Measurements from ENCODE around the gene MYO5C.
A peak's percentile ranks its signal among the peaks of the same experiment; 100 is the strongest.

GRCh38 chr15:52306270-52306669 is 10.7 kb upstream of the MYO5C start:
- TF ChIP-seq EZH2 (IDR thresholded peaks at IDR 0.05; ENCODE audit: borderline replicate concordance, low read depth, low read length, severe bottlenecking) (no peak), CTCF (IDR thresholded peaks at IDR 0.05; ENCODE audit: extremely low read depth in 1 of 2, insufficient read depth in 1 of 2, low read depth in 1 of 2, low read length in 2 of 2) (no peak), POLR2AphosphoS5 (IDR thresholded peaks at IDR 0.05; ENCODE audit: insufficient read depth, low read depth, low read length) (peak; percentile 30), POLR2A (IDR thresholded peaks at IDR 0.05; ENCODE audit: low read depth, low read length) (no peak)
